NCI-H146 (cell line): ENCODE measurements around the gene THRB.
"Not testable (repeated sequence)": the region's sequence is repeated elsewhere in the genome, so short reads cannot be mapped to it uniquely, and the experiment has no call there.

Source experiments
- DNase-seq: peaks from one replicate; lab custom pipeline; 2025; lab: John Stamatoyannopoulos, UW

Gene THRB

DNA sequence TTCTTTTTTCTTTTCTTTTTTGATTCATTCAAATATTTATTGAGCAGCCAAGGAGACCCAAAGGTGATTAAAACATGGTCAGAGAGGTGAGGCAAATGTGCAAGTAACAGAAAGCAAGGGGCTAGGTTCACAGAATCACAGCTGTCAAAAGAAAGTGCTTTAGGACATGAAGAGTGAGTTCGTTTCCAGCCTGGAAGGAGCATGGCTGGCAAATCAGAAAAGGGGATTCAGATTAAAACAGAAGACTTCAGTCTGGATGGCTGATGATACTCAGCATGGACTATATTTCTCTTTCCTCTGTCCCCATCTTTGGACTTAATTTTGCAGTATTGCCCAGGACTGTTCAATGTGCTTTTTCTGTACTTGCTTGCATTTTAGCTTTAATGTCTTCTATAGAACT is 398.4 kb downstream of the THRB start:
- DNase-seq = no peak

DNA sequence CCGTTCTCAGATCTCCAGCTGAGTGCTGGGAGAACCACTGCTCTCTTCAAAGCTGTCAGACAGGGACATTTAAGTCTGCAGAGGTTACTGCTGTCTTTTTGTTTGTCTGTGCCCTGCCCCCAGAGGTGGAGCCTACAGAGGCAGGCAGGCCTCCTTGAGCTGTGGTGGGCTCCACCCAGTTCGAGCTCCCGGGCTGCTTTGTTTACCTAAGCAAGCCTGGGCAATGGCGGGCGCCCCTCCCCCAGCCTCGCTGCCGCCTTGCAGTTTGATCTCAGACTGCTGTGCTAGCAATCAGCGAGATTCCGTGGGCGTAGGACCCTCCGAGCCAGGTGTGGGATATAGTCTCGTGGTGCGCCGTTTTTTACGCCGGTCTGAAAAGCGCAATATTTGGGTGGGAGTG is 399.8 kb downstream of the THRB start:
- DNase-seq = not testable (repeated sequence)

DNA sequence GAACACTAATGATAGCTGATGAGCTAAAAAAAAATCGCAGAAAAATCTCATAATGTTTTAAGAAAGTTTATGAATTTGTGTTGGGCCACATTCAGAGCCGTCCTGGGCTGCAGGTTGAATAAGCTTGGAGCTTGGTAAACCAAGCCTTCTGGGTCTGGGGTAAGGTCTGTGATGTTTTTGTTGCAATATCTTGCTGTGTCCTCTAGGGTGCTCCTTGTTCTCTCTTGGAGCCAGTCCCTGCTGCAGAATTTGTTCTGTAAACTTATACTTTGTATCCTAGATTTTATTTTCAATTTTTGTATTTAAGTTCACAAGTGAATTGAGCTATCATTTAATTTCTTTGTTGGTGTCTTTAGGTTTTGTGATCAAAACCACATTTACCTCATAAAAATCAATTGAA is 405.9 kb downstream of the THRB start:
- no peak for DNase-seq

DNA sequence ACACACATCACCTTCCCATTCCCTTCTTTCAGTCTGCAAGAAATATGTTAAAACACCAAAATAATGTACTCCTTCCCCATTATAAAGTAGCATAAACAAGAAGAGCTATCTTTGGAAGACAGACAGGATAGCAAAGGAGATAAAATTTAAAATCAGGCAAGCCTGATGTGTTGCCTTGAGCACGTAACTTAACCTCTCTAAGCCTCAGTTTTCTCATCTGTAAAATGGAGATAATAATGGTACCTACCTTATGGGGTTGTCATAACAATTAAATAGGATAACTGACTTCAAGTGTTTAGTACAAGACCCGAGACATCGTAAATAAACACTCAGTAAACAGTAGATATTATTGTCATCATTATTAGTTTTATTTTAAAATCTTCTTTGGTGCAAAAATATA is 407.2 kb downstream of the THRB start:
- no peak for DNase-seq

DNA sequence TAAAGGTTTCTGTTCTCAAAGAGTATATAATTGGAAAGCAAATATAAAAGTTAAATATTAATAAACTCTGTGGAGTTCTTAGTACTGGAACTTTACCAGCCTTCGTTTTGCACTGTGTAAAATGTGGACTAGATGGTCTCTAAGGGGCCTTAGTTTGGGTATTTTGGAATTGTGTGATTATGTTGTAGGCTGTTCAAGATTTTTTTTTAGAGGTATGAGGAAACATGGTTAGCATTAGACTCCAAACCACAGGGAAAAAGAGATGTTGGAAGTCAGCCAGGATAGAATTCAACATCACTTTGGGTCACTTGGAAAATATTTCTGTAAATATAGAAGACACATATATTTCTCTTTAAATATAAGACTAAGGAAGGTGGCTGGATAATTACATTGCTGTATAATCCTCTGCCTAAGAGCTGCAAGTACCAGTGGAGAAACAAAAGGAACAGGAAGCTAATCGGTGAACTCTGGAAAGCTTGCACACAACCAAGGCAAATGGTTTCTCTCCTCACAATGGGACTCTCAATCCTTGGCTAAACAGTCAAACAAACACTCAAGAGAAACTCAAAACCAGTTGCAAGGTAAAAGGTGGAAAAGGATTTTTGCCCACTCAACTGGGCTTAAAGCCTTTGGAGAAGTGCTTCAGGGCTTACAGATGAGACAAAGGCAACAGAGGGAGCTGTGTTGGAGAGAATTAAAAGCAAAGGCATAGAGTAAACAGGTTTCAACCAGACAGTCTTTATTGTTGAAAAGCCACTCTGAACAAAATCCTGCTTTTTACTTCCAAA is 407.8 kb downstream of the THRB start:
- peak; percentile 36 for DNase-seq

DNA sequence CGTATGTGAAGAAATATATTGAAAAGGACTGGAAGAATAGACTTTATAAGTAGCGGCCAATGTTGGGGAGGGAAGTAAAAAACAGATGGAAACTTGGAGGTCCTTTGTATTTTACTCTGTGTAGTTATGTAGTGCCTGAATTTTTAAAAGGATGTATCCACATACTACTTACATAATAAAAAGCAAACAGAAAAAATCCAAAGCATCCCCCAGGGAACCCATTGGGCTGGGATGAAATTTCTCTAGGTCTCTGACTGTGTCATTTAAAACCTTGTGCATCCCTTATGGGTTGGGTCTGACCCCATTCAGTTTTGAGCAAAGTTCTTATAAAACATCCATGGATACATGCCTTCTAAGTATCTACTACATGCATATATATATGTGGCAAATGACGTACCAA is 408.4 kb downstream of the THRB start:
- DNase-seq = no peak

DNA sequence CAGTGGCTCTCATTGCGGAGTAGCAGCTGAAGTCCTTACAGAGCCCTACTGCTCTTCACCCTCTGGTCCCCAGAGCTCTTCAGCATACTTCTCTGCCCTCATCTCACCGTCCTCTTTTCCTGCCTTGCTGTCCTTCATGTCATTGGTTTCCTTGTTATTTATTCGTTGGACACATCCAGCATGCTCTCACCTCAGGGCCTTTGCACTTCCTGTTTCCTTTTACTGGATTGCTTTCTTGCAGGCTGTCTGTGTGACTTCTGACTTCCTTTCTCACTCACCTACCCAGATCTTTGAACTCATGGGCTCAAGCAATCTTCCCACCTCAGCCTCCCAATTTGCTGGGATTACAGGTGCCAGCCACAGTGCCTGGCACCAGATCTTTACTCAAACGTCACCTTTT is 422.5 kb downstream of the THRB start:
- no peak for DNase-seq

DNA sequence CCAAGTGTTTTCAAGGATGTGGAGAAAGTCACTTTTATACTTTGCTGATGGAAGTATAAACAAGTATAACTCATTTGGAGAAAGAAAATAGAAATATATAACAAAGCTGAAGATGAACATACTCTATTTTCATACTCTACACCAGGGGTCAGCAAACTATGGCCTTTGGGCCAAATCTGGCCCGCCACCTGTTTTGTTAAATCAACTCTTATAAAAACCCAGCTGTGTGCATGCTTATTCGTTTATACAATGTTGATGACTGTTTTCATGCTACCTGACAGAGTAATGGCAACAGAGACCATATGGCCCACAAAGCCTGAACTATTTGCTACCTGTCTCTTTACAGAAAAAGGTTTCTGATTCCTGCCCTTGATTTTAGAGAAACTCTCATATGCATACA is 425.6 kb downstream of the THRB start:
- DNase-seq = peak; percentile 51

DNA sequence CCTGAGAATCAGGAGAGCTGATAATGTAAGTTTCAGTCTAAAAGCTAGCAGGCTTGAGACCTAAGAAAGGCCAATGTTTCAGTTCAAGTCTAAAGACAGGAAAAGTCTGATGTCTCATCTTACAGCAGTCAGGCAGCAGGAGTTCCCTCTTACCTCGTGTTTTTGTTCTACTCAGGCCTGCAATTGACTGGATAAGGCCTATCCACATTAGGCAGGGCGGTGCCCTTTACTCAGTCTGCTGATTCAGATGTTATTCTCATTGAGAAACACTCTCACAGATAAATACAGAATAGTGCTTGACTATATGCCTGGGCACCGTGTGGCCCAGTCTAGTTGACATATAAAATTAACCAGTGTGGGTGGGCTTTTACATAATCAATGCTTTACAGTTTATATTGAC is 427.2 kb downstream of the THRB start:
- no peak for DNase-seq
